GM19043 (cell line): ENCODE data around the gene CAMK1D.
A peak's percentile ranks its signal among the peaks of the same experiment; 100 is the strongest.
"Not testable (repeated sequence)": the region's sequence is repeated elsewhere in the genome, so short reads cannot be mapped to it uniquely, and the experiment has no call there.

ENCODE experiments used
- ATAC-seq: cut with Tn5 transposase; IDR thresholded peaks from one replicate; pipeline ENCODE4 v1.9.1; 2021; ENCODE audit warnings: low read depth; ENCODE audit not compliant: unreplicated experiment

Gene CAMK1D

DNA sequence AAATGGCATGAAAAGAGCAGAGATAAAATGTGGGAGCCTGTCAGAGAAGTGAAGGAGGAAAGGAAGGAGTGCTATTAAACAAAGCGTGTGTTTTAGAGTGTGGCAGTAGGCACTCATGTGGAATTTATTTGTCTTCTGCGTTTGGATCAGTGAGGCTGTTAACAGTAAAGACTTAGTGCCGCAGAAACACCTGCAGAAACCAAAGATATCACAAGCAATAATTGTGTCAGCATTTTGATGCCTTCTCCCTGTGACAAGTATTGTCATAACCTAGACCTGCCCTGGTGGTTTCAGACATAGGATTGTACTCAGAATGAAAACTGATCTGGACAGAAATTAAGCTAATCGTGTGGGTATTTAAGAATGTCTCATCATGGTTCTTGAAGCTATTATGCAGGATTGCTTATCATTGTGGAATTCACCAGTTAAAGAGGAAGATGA, 191.0 kb downstream of the CAMK1D start:
- no peak for ATAC-seq

- no peak for ATAC-seq
Observed at GRCh38 chr10:12541446-12542067, 192.2 kb downstream of the CAMK1D start.

DNA sequence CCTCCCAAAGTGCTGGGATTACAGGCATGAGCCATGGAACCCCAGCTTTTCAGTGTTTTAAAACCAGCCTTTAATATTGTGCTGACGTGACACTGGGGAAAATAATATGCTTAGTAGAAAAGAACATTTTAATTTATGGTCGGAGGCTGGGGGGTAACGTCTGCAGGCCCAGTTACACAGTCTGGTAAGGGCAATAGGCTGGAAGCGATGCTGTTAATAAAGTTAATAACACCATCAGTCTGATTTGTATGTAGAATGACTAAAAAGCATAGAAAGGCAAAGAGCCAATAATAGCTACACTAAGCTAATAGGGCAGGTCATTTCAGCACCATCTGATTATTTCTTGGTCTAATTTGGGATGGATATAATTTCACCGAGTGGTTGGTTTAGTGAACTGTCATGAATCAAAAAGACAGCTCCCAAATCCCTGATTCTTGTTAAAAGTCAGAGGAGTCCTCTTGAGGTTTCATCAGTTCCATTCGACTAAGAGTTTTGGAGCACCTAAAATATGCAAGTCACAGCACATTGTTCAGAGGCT, 192.9 kb downstream of the CAMK1D start:
- ATAC-seq, result no peak

GRCh38 chr10:12543589-12543988, 194.2 kb downstream of the CAMK1D start:
- ATAC-seq, result no peak

- ATAC-seq, result not testable (repeated sequence)
Observed at GRCh38 chr10:12546160-12546802, 196.9 kb downstream of the CAMK1D start.

GRCh38 chr10:12547301-12547771, 198.0 kb downstream of the CAMK1D start:
- ATAC-seq, result no peak

GRCh38 chr10:12549297-12549696, 199.9 kb downstream of the CAMK1D start:
- ATAC-seq, result no peak

- no peak for ATAC-seq
Observed at GRCh38 chr10:12550994-12551393, 201.6 kb downstream of the CAMK1D start.

DNA sequence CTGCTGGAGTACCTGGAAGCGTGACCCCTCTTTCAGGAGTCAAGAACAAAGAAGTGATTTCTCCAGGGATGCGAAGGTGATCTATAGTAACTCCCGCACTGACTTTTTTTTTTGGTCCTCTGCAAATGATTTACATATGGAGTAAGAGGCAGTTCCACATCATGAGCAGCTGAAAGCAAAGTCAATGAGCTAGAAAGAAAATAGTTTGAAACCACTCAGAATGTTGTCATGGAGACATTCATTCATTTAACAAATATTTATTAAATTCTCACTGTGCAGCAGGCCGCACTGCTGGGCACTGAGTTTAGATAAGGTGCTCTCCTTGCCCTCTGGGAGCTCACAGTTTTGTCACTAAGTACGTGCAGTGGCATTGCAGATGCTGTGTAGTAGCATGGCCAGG, 206.7 kb downstream of the CAMK1D start:
- no peak for ATAC-seq

GRCh38 chr10:12559578-12560178, 210.3 kb downstream of the CAMK1D start:
- ATAC-seq, result no peak

DNA sequence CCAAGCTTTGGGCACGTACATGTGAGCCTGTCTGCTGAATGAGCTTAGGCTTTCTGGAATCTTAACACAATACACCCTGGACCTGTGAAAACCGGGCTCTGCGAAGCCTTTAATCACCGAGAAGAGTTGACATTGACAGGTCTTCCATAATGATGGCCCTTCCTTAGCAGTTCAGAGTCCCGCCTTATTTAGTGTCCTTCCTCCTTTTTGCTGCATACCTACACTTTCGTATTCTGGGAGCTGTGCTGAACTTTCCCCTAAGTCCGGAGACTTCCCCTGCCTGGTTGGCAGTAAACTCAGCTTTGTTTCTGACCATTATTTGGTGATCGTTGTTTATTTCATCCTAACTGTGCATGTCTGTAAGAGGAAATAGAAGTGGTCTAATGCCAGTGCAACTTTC, 212.0 kb downstream of the CAMK1D start:
- ATAC-seq, result no peak

GRCh38 chr10:12561720-12562119, 212.4 kb downstream of the CAMK1D start:
- no peak for ATAC-seq

DNA sequence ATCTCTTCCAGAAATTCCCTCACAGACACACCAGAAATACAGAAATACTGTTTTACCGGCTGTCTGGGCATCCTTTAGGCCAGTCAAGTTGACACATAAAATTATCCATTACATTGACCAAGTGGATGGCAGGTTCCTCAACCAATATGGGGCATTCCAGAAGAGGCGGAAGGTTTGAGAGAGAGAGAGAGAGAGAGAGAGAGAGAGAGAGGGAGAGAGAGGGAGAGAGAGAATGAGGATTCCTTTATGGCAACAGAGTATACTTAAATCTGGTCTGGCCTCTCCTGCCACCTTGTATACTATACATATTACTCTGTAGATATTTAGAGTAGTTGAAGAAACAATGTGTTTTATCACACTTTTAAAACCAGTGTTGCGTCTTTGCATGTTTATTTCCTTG, 214.1 kb downstream of the CAMK1D start:
- ATAC-seq, result no peak

GRCh38 chr10:12564173-12564572, 214.8 kb downstream of the CAMK1D start:
- ATAC-seq, result no peak

DNA sequence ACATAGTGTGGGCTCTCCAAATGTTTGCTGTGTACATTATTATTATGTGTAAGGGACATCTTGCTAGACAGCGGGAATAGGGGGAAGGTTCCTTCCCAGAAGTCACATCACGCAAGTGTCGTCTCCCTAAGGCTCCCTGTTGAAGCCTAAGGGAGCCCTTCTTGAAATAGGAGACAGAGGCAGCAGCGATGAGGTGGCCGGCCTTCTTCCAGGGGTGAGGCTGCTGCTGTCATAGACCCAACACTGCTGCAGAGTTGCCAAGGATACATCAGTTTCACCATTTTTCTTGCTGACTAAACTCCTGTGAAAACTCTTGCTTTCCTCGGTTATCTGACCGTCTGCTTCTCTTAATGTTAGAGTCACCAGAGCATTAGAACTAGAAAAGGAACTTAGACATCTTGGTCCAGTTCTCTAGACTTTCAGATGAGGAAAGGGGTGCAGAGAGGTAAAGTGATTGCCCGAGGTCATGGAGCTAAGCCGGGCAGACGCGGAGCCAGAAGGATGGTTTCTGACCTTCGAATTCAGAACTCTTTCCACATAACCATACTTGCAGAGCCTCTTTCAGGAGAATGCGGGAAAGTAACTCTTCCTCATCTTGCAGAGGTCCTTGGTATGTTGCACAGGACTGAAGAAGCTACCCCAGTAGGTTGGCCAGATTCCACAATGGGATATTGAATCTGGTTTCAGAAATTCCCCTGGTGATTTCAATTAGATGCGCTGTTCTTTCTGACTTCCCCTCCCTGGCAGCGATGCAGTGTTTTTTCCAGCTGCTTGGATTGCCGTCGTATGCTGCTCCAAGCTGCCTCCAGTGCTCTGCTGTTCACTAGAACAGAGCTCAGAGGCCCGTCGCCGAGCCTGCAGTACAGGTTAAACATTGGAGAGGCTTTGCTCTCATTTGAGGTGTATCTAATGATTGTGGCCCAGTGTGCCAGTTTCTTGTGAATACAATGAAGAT, 217.1 kb downstream of the CAMK1D start:
- no peak for ATAC-seq

DNA sequence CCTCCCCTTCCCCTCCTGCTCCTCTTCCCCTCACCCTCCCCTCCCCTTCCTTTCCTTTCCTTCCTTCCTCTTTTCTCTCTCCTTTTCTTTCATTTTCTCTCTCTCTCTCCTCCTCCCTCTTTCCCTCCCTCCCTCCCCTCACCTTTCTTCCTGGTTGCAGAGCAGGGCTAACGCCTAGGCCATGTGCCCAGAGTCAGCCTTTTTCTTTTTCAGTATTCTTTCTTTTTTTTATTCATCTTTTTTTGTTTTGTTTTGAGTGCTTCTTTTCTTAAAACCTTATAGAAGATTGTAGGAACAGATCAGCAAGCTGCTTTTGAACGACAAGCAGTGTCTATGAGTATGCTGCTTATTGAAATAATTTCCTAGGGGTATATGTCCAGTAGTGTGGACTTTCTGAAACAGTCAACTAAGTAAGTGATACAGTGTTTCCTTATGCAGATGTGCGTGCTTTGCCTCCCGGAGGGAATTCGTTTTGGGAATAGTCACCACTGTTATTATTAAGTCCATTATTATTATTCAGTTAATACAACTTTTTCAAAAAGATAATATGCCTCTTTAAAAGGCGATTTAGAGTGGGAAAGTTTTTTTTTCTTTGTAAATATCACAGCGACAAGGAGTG, 219.2 kb downstream of the CAMK1D start:
- no peak for ATAC-seq

DNA sequence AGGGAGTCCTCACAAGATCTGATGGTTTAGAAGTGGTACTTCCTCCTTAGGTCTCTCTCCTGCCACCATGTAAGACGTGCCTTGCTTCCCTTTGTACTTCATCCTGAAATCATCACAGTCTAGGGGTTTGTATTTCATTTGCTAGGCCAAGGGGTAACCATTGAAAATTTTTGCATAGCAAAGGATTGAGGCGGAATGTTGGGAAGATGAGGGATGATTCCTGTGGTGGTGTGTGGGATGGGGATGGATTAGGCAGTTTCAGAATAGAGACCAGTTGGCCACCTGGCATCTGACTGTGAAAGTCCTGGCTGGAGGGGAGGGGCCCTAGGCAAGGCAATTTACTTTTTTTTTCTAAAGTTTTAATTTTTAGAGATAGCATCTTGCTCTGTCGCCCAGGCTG, 222.9 kb downstream of the CAMK1D start:
- ATAC-seq, result no peak

GRCh38 chr10:12577610-12578009, 228.3 kb downstream of the CAMK1D start:
- no peak for ATAC-seq

DNA sequence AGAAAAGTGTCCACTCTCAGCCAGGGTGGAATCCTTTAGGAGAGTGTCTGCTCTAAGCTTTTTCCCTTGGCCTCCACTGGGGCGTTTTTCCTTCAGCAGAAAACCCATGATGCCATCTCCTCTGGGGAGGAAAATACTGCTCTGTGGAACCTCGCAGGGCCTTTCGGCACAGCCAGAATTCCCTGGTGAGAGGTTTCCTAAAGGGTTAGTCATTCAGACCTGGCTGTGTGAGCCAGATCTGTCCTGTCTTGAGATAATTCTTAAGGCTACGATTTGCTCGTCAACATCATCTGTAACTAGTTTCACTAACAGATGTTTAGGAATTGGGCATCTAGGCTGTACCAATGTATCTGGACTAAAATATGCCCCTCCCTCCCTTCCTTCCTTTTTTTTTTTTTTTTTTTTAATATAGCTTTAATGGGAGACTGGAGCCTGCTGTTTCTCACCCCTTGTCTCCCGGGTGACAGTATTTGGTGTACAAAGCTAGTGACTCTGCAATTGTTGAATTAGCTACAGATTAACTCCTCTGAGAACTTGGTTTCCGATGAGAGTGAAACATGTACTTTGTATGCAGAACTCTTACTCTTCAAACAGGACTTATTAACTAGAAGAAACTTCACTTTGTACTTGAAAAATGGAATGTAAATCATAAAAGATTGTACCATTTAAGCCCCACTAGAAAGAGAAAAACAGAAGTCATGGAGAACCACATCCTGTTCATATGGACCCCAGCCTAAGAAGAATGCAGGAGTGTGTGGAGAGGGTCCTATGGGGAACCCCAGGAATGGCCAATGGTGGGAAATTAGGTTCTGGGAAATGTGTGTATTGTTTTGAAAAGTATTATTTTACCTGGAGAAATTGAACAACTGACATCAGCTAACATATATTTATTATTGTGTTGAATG, 230.9 kb downstream of the CAMK1D start:
- peak; percentile 95 for ATAC-seq
